Hindlimb muscle (tissue), 1 donor: ENCODE results near the gene ARMC12. TPM values are rescaled to one million over a fixed set of nuclear protein-coding genes. Genes with fewer than 3 reads are reported as not detected.

Experiments used
- DNase-seq: peaks from one replicate; pipeline ENCODE4 v3.0.0-alpha.2; 2013
- polyA plus RNA-seq: library from polyadenylated mRNA; unstranded; fragments of 120-200 nt; gene quantifications from one replicate; pipeline ENCODE4 v1.2.1, GENCODE V29; 2013; ENCODE audit not compliant: insufficient read length

The ARMC12 gene
- polyA plus RNA-seq, 1 donor, result 0.67 TPM

- no peak for DNase-seq
Measured at GRCh38 chr6:35777356-35778102, 40.7 kb downstream of the ARMC12 start.

GRCh38 chr6:35778437-35778836 lies 41.6 kb downstream of the ARMC12 start:
- no peak for DNase-seq

- no peak for DNase-seq
Measured at GRCh38 chr6:35780719-35781118, 43.9 kb downstream of the ARMC12 start, which contains the start of gene CLPSL1. Gene CLPSL1 (plus strand): TSS chr6:35781019. CDS start chr6:35781111, 92 bp downstream.

GRCh38 chr6:35781290-35781689 lies 44.5 kb downstream of the ARMC12 start:
- DNase-seq, result no peak

GRCh38 chr6:35782424-35782823 lies 45.6 kb downstream of the ARMC12 start:
- no peak for DNase-seq

- no peak for DNase-seq
Measured at GRCh38 chr6:35784200-35784599, 47.4 kb downstream of the ARMC12 start.

GRCh38 chr6:35786272-35786671 lies 49.4 kb downstream of the ARMC12 start:
- no peak for DNase-seq

GRCh38 chr6:35786810-35787209 lies 50.0 kb downstream of the ARMC12 start:
- DNase-seq, result no peak

GRCh38 chr6:35787266-35788218 lies 50.7 kb downstream of the ARMC12 start:
- DNase-seq, result no peak

GRCh38 chr6:35788423-35788982 lies 51.7 kb downstream of the ARMC12 start:
- no peak for DNase-seq

- DNase-seq, result no peak
Measured at GRCh38 chr6:35790683-35791082, 53.9 kb downstream of the ARMC12 start.

- DNase-seq, result no peak
Measured at GRCh38 chr6:35794536-35795452, 58.0 kb downstream of the ARMC12 start.

- no peak for DNase-seq
Measured at GRCh38 chr6:35795453-35796071, 58.7 kb downstream of the ARMC12 start.

- no peak for DNase-seq
Measured at GRCh38 chr6:35796236-35796635, 59.4 kb downstream of the ARMC12 start.

- DNase-seq, result no peak
Measured at GRCh38 chr6:35797837-35798526, 61.1 kb downstream of the ARMC12 start.

Other genes with a start within 250 kb of the ARMC12 start
- 74.7 TPM for gene TEAD3, start 240.0 kb upstream of the ARMC12 start, polyA plus RNA-seq
- gene TULP1, start 224.1 kb upstream of the ARMC12 start, polyA plus RNA-seq, result 1.9 TPM
- 14.5 TPM for gene FKBP5, start 48.1 kb upstream of the ARMC12 start, polyA plus RNA-seq
- gene CLPSL2, start 39.6 kb downstream of the ARMC12 start, polyA plus RNA-seq, result not detected
- not detected for gene CLPSL1, start 44.0 kb downstream of the ARMC12 start, polyA plus RNA-seq
- not detected for gene CLPS, start 60.3 kb downstream of the ARMC12 start, polyA plus RNA-seq
- gene LHFPL5, start 68.3 kb downstream of the ARMC12 start, polyA plus RNA-seq, result not detected
- 16.0 TPM for gene SRPK1, start 184.1 kb downstream of the ARMC12 start, polyA plus RNA-seq